C4-2B (cell line): ENCODE data around the gene CLDN34.
A peak's percentile ranks its signal among the peaks of the same experiment; 100 is the strongest.

Source experiments
- H3K27ac ChIP-seq: fragments of 450-650 bp; 2 replicates; pipeline ENCODE4 v1.5.1; 2017
- ZFX ChIP-seq: fragments of 450-650 bp; IDR thresholded peaks from 2 replicates; pipeline ENCODE4 v1.6.1; 2017
- TF ChIP-seq, protein P1 (sequence below): fragments of 450-650 bp; conservative IDR thresholded peaks from 2 replicates; pipeline ENCODE4 v1.5.1; 2017; ENCODE audit warnings: mild to moderate bottlenecking

The CLDN34 gene

DNA sequence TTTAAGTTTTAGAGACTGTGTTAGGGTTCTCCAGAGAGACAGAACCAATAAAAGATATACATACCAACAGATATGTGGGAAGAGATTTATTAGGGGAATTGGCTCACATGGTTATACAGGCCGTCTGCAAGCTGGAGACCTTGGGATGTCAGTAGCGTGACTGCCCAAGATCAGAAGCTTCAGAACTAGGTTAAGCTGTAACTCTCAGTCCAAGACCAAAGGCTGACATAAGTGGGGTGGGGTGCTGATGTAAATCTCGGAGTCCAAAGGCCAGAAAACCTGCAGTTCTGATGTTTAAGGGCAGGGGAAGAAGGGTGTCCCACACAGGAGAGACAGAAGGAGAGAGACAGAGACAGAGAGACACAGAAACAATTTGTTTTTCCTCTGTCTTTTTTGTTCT is 10.5 kb downstream of the CLDN34 start:
- no peak overlapping the region for H3K27ac ChIP-seq
- TF ChIP-seq ZFX: no peak
- TF ChIP-seq, protein P1, sequence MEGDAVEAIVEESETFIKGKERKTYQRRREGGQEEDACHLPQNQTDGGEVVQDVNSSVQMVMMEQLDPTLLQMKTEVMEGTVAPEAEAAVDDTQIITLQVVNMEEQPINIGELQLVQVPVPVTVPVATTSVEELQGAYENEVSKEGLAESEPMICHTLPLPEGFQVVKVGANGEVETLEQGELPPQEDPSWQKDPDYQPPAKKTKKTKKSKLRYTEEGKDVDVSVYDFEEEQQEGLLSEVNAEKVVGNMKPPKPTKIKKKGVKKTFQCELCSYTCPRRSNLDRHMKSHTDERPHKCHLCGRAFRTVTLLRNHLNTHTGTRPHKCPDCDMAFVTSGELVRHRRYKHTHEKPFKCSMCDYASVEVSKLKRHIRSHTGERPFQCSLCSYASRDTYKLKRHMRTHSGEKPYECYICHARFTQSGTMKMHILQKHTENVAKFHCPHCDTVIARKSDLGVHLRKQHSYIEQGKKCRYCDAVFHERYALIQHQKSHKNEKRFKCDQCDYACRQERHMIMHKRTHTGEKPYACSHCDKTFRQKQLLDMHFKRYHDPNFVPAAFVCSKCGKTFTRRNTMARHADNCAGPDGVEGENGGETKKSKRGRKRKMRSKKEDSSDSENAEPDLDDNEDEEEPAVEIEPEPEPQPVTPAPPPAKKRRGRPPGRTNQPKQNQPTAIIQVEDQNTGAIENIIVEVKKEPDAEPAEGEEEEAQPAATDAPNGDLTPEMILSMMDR: no peak

DNA sequence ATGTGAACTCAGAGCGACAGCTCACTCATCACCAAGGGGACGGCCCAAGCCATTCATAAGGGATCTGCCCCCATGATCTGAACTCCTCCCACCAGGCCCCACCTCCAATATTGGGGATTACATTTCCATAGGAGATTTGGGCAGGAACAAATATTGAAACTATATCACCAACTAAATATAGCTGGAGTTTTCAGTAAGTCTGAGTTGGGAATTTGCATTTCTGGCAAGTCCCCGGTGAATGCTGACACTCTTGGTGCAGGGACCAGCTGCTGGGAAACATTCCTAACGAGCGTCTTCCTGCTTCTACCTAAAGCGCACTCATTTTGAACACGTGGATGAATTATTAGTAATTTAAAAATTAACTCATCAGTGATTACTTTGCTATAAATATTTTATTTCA is 13.2 kb downstream of the CLDN34 start:
- TF ChIP-seq ZFX: no peak
- TF ChIP-seq, protein P1: no peak
- H3K27ac ChIP-seq: no peak overlapping the region

DNA sequence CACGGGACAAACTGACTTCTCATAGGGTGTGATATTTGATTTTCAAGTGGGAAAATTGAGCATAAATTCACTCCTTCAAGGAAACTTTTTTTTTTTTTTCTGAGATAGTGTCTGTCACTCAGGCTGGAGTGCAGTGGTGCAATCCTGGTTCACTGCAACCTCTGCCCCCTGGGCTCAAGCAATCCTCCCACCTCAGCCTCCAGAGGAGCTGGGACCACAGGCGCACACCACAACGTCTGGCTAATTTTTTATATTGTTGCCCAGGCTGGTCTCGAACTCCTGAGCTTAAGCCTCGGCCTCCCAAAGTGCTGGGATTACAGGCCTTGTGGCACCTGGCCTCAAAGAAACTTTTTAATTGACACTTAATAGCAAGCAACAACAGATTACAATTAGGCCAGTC is 13.8 kb downstream of the CLDN34 start:
- TF ChIP-seq, protein P1: no peak
- TF ChIP-seq ZFX: no peak
- H3K27ac ChIP-seq: no peak overlapping the region

DNA sequence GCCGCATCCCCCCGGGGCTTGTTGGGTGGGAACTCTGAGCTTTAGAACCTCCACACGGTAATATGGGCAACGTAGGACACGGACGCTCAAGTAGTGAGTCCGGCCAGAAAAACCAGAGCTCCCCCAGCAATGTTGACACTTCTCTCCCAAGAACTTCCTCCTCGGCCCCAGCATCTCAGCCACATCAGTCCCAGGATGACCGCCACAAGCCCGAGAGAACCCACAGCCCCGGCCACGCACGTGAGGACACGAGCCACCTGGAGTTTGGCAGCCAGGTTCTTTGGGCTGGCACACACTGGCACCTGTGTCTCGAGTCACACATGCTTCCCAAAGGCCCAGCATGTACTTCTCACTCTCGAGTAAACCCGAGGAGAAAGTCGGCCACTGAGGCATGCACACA is 16.3 kb downstream of the CLDN34 start:
- TF ChIP-seq, protein P1: no peak
- TF ChIP-seq ZFX: no peak
- H3K27ac ChIP-seq: no peak overlapping the region

DNA sequence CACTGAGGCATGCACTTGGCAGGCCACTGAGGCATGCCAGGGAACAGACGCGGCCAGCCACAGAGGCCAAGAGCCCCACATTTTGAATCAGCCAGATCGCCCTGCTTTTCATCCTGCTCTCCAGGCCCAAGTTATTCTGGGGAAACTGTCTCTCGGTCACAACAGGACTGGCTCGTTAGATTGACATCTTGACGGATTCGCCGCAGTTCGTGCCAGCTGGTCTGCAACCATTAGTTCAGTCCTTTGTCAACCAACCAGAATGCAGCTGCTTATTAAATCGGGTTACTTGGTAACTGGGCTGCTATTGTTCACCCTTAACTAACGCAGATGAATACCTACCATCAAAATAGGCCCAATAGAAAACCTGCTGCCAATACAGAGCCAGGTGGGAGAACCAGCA is 16.7 kb downstream of the CLDN34 start:
- H3K27ac ChIP-seq: no peak overlapping the region
- no peak for TF ChIP-seq ZFX
- TF ChIP-seq, protein P1: no peak

DNA sequence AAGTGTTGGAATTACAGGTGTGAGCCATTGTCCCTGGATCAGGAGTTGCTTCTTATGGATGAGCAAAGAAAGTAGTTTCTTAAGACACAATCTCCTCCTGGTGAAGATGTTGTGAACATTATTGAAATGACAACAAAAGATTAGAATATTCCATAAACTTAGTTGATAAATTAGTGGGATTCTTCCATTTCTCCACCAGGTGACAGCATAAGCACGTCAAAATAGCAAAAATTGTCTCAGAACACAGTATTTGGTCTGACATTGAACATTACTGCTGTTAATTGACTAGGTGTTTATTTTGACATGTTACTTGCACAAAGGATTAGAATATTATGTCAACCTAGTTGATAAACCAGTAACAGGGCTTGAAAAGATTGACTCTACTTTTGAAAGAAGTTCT is 21.6 kb downstream of the CLDN34 start:
- no peak overlapping the region for H3K27ac ChIP-seq
- TF ChIP-seq, protein P1: peak; percentile 53
- no peak for TF ChIP-seq ZFX

DNA sequence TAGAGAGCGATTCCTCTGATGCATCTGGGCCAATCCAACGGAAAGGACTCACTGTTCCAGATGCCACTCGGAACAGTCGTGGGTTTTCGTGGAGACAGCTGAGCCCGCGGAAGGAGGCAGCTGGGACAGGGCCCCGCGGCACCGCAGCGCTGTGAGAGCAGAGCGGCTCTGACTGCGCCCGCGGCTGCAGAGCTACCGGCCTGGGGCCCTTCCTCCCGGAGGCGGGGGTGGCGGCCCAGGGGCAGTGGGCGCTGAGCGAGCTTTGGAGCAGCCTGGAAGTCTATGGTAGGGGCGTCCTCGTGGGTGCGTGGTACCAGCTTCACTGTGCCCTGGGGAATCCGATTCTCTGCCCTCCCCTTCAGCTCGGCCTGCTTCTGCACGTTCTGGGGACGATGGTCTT is 24.9 kb downstream of the CLDN34 start:
- H3K27ac ChIP-seq: no peak overlapping the region
- no peak for TF ChIP-seq ZFX
- TF ChIP-seq, protein P1: no peak
